ENCODE data around the gene IKZF4. TPM values are rescaled to one million over a fixed set of nuclear protein-coding genes. Genes with fewer than 3 reads are reported as not detected.
"Not testable (repeated sequence)": the region's sequence is repeated elsewhere in the genome, so short reads cannot be mapped to it uniquely, and the experiment has no call there.

The IKZF4 gene
- total RNA-seq, 1 experiment from 2014 or later = 0.40 TPM

GRCh38 chr12:55999522-55999921 is 21.3 kb upstream of the IKZF4 start:
- not testable (repeated sequence) for DNase-seq (ENCODE audit: low read depth)

GRCh38 chr12:55999999-56000540 is 20.8 kb upstream of the IKZF4 start:
- DNase-seq (ENCODE audit: low read depth) = not testable (repeated sequence)

- DNase-seq (ENCODE audit: low read depth) = no peak
These were observed 19.2 kb upstream of the IKZF4 start for GRCh38 chr12:56001487-56002100.

GRCh38 chr12:56003376-56003775 is 17.5 kb upstream of the IKZF4 start:
- DNase-seq (ENCODE audit: low read depth) = not testable (repeated sequence)

GRCh38 chr12:56004211-56004610 is 16.6 kb upstream of the IKZF4 start:
- DNase-seq (ENCODE audit: low read depth) = no peak

- peak; percentile 46 for DNase-seq (ENCODE audit: low read depth)
These were observed 13.0 kb upstream of the IKZF4 start for GRCh38 chr12:56007564-56008559.

- DNase-seq (ENCODE audit: low read depth) = no peak
These were observed 10.7 kb upstream of the IKZF4 start for GRCh38 chr12:56010111-56010570.

- no peak for DNase-seq (ENCODE audit: low read depth)
These were observed 9.2 kb upstream of the IKZF4 start for GRCh38 chr12:56011509-56012090.

GRCh38 chr12:56013482-56013881 is 7.4 kb upstream of the IKZF4 start:
- no peak for DNase-seq (ENCODE audit: low read depth)

GRCh38 chr12:56014205-56014604 is 6.6 kb upstream of the IKZF4 start:
- no peak for DNase-seq (ENCODE audit: low read depth)

GRCh38 chr12:56017181-56017580 is 3.7 kb upstream of the IKZF4 start:
- no peak for DNase-seq (ENCODE audit: low read depth)

GRCh38 chr12:56018356-56018755 is 2.5 kb upstream of the IKZF4 start:
- no peak for DNase-seq (ENCODE audit: low read depth)

- no peak for DNase-seq (ENCODE audit: low read depth)
These were observed 1.1 kb downstream of the IKZF4 start for GRCh38 chr12:56021889-56022497.

- DNase-seq (ENCODE audit: low read depth) = no peak
These were observed 7.8 kb downstream of the IKZF4 start for GRCh38 chr12:56028511-56029165.

- no peak for DNase-seq (ENCODE audit: low read depth)
These were observed 8.3 kb downstream of the IKZF4 start for GRCh38 chr12:56029166-56029519.

GRCh38 chr12:56029666-56030293 is 8.9 kb downstream of the IKZF4 start:
- peak; percentile 51 for DNase-seq (ENCODE audit: low read depth)

- no peak for DNase-seq (ENCODE audit: low read depth)
These were observed 11.1 kb downstream of the IKZF4 start for GRCh38 chr12:56031987-56032386.

GRCh38 chr12:56034586-56035332 is 13.9 kb downstream of the IKZF4 start:
- no peak for DNase-seq (ENCODE audit: low read depth)

GRCh38 chr12:56037161-56037560 is 16.3 kb downstream of the IKZF4 start:
- DNase-seq (ENCODE audit: low read depth) = no peak

GRCh38 chr12:56038022-56038655 is 17.3 kb downstream of the IKZF4 start:
- no peak for DNase-seq (ENCODE audit: low read depth)

All from Daoy (cell line).